LNCaP clone FGC (cell line): ENCODE data around the gene KLKB1.

Experiments used
- DNase-seq: peaks from one replicate; pipeline ENCODE4 v3.0.0-alpha.2; 2011; ENCODE audit warnings: low read depth
- H3K4me3 ChIP-seq: 2 replicates; pipeline ENCODE4 v1.5.1; 2011; ENCODE audit warnings: mild to moderate bottlenecking, low read depth, low read length, control low read depth
- TF ChIP-seq, protein P1 (sequence below): IDR thresholded peaks from 2 replicates; pipeline ENCODE4 v1.5.1; 2012; ENCODE audit warnings: mild to moderate bottlenecking; ENCODE audit not compliant: control insufficient read depth, insufficient read depth; ENCODE audit errors: extremely low read depth

The KLKB1 gene

GRCh38 chr4:186283311-186283710 is 56.0 kb downstream of the KLKB1 start:
- no peak overlapping the region for H3K4me3 ChIP-seq
- no peak for DNase-seq
- TF ChIP-seq, protein P1, sequence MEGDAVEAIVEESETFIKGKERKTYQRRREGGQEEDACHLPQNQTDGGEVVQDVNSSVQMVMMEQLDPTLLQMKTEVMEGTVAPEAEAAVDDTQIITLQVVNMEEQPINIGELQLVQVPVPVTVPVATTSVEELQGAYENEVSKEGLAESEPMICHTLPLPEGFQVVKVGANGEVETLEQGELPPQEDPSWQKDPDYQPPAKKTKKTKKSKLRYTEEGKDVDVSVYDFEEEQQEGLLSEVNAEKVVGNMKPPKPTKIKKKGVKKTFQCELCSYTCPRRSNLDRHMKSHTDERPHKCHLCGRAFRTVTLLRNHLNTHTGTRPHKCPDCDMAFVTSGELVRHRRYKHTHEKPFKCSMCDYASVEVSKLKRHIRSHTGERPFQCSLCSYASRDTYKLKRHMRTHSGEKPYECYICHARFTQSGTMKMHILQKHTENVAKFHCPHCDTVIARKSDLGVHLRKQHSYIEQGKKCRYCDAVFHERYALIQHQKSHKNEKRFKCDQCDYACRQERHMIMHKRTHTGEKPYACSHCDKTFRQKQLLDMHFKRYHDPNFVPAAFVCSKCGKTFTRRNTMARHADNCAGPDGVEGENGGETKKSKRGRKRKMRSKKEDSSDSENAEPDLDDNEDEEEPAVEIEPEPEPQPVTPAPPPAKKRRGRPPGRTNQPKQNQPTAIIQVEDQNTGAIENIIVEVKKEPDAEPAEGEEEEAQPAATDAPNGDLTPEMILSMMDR, result no peak

GRCh38 chr4:186285147-186285546 is 57.8 kb downstream of the KLKB1 start:
- TF ChIP-seq, protein P1, result no peak
- no peak for DNase-seq
- H3K4me3 ChIP-seq, result no peak overlapping the region

DNA sequence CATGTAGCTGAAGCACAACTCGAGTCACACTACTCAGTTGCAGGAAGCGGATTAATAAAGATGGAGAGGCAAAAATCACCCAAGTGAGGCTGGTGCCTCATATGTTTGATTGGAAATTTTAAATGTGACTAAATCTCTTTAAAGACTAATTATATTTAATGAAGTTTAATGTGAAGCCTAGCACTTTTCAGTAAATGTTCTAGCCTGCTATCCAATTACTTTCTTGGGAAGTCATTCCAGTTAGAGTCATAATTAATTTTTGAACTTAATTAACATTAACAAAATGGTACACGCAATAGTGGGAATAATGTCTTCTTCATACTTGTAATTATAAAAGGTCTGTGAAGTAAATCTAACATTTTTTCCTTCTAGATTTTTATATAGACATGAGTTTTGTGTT is 59.3 kb downstream of the KLKB1 start:
- TF ChIP-seq, protein P1, result no peak
- no peak for DNase-seq
- H3K4me3 ChIP-seq, result no peak overlapping the region

- no peak overlapping the region for H3K4me3 ChIP-seq
- TF ChIP-seq, protein P1, result no peak
- DNase-seq, result no peak
Measured at GRCh38 chr4:186291256-186291890, 64.1 kb downstream of the KLKB1 start.

DNA sequence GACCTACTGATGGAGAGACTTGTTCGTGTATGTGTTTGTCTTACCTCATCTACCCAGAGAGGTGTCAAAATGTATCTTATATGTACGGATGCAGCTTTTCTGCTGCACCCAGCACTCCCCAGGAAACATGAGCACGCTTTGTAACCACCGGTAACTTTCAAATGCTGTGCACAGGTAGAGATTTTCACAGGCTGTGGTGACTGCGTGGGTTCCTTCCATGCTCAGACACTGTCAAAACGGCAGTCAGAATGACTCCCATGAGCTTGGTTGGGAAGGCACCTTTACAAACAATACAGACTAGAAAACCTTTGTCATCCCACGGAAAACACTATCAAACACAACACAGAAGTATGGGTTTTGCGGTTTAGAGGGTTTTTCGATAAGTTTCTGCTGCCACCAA is 66.9 kb downstream of the KLKB1 start:
- TF ChIP-seq, protein P1, result no peak
- no peak overlapping the region for H3K4me3 ChIP-seq
- DNase-seq, result no peak

- no peak for DNase-seq
- H3K4me3 ChIP-seq, result no peak overlapping the region
- TF ChIP-seq, protein P1, result no peak
Measured at GRCh38 chr4:186296481-186296880, 69.2 kb downstream of the KLKB1 start.

DNA sequence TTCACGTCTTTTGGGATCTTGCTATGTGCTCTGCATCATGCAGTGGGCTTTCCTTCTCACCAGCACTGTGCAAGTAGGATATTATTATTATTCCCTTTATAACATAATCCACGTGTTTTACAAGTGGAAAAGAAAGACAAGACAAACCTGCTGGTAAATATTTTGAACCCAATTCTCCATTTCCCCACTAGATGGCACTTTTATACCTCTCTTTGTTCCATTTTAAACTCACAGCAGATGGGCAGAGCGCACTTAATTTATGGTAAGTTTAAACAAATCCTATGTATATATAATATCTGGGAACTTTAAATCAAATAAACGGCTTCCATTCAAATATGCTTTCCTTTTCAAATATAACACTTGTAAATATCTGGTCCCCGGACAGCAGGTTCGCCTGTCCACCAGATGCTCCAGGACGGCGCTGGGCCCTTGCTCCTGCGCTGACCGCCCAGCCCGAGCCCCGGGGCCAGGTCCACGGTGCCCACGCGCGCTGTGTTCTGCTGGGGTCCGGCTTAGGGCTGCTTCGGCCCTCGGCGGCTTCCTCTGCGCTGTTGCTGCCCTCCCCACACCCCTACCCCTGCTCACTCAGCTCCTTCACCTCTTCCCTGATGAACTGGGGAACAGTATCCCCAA is 69.8 kb downstream of the KLKB1 start:
- TF ChIP-seq, protein P1, result peak; percentile 53
- H3K4me3 ChIP-seq, result no peak overlapping the region
- DNase-seq, result peak; percentile 49
